Muscle layer of duodenum (tissue), 2 donors: ENCODE measurements around the gene POLE3.
"Not testable (repeated sequence)": the region's sequence is repeated elsewhere in the genome, so short reads cannot be mapped to it uniquely, and the experiment has no call there.

ENCODE experiments used
- H3K27ac ChIP-seq: one replicate; pipeline ENCODE4 v1.7.0; 2013; ENCODE audit warnings: mild to moderate bottlenecking, low read length
- H3K27me3 ChIP-seq: one replicate; pipeline ENCODE4 v1.7.0; 2013; ENCODE audit warnings: low read depth, mild to moderate bottlenecking, control low read depth, low read length
- H3K36me3 ChIP-seq, 2 donors: one replicate each; pipeline ENCODE4 v1.7.0; 2013; ENCODE audit warnings: low read length in 2 of 2, control low read depth in 1 of 2, mild to moderate bottlenecking in 1 of 2; ENCODE audit not compliant: insufficient read depth in 2 of 2, control insufficient read depth in 1 of 2
- H3K4me1 ChIP-seq, 2 donors: one replicate each; pipeline ENCODE4 v1.7.0; 2013; ENCODE audit warnings: low read length in 2 of 2, mild to moderate bottlenecking in 2 of 2, control low read depth in 1 of 2, moderate library complexity in 1 of 2; ENCODE audit not compliant: insufficient read depth in 2 of 2, control insufficient read depth in 1 of 2
- H3K4me3 ChIP-seq, 2 donors: one replicate each; pipeline ENCODE4 v1.7.0; 2013; ENCODE audit warnings: low read length in 2 of 2, low read depth in 1 of 2, mild to moderate bottlenecking in 1 of 2
- H3K9me3 ChIP-seq, 2 donors: one replicate each; pipeline ENCODE4 v1.7.0; 2013; ENCODE audit warnings: low read length in 2 of 2, control low read depth in 1 of 2, mild to moderate bottlenecking in 1 of 2; ENCODE audit not compliant: control insufficient read depth in 1 of 2
- donor health status: healthy.

The POLE3 gene

DNA sequence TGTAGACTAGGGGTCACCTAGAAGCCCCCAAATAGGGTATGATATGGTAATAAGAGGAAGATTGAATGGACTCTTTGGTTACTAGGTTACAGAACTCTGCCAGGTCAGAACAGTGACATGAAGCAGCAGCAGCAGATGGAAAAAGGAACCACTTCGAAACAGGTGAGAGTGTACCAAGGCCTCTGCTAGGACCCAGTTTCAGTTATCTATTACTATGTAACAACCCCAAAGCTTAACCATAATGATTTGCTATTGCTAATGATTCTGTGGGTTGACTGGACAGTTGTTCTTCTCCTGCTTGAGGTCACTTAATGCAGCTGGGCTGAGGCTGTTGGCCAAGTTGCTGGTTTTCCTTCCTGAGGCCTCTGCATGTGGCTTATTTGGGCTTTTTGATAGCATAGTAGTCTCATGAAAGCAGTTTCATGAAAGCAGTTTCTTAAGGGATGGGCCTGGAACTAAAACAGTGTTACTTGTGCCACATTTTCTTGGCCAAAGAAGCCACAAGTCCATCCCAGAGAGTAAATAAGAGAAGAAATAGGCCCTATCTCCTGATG lies 17.7 kb upstream of the POLE3 start:
- H3K27ac ChIP-seq = no peak overlapping the region
- H3K27me3 ChIP-seq = no peaks in the 10 kb centered on the region
- H3K9me3 ChIP-seq = no peaks in the 10 kb centered on the region
- H3K4me1 ChIP-seq = no peaks in the 10 kb centered on the region
- H3K36me3 ChIP-seq = no peaks in the 10 kb centered on the region
- no peak overlapping the region for H3K4me3 ChIP-seq

DNA sequence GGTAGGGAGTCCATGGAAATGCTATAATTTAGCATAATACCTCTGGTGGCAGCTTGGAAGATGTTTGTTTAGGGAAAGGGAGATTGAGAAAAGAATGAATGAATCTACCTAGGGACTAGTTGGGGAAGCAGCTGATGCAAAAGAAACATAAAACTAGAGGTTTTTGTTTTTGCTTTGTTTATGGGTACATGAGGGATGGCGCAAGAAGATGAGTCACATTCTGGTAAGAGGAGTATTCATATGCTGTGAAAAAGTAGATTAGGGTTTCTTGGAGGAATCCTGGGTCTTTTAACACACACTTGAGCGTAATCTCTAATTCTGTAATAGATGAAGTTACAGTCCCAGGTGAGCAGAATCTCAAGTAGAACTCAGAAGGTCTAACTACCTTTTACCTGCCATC lies 17.2 kb upstream of the POLE3 start:
- Histone ChIP-seq H3K4me3 (no peak overlapping the region), H3K27ac (no peak overlapping the region), H3K27me3 (no peaks in the 10 kb centered on the region), H3K4me1 (no peaks in the 10 kb centered on the region), H3K36me3 (no peaks in the 10 kb centered on the region), H3K9me3 (no peaks in the 10 kb centered on the region)

DNA sequence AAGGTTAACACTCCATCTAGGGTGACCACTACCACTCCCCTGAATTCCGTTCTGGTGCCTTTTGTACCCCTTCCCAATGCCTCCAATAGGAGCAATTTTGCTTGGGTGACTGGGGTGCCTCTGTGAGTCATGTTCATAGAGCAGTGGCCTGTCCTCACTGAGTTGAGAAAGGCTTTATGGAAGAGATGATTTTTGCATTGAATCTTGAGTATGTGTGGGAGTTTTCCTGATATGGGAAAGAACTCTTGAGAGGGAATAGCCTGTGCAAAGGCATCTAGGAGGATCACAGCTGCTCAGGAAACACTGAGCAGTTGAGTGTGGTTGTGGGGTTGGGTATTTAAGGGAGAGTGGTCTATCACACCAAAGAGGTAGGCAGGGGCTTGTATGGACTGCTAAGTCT lies 16.2 kb upstream of the POLE3 start:
- no peaks in the 10 kb centered on the region for H3K4me1 ChIP-seq
- no peaks in the 10 kb centered on the region for H3K27me3 ChIP-seq
- H3K36me3 ChIP-seq = no peaks in the 10 kb centered on the region
- H3K27ac ChIP-seq = no peak overlapping the region
- H3K4me3 ChIP-seq = no peak overlapping the region
- no peaks in the 10 kb centered on the region for H3K9me3 ChIP-seq

DNA sequence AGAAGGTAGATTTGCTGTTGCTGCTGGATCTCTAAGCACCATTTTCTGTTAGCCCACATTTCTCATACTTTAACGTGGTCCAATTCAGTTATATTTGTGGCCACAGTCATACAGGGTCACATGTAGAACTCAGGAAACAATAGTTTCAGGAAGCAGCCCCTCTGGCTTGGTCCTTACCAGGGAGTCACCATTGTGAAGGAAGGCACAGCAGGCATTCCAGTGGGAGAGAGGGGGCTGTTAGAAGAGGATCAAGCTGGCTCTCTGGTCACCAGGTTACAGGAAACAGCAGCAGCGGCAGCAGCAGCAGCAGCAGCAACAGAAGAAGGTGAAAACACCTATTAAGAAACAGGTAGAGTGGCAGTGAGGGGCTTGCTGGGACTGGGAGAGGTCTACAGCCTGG lies 14.6 kb upstream of the POLE3 start:
- Histone ChIP-seq H3K27ac (no peak overlapping the region), H3K27me3 (no peaks in the 10 kb centered on the region), H3K4me1 (no peaks in the 10 kb centered on the region), H3K4me3 (no peak overlapping the region), H3K9me3 (no peaks in the 10 kb centered on the region), H3K36me3 (no peaks in the 10 kb centered on the region)

DNA sequence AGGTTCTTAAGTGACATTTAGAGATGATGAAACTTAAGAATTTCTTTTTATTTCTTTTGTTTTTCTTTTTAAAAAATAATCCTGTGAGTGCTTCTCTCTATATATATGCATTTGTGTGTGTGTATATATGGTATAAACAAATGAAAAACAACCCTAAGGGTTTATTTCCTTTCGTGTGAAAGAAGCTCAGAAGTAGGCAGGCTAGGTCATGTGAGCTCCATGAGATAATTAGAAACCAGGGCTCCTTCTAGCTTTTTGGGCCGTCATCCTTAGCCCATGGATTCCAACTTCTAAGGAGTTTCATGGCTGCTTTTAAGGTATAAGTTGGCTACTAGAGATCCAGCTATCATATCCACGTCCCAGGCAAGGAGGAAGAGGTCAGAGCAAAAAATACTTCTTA lies 11.3 kb upstream of the POLE3 start:
- no peak overlapping the region for H3K4me3 ChIP-seq
- H3K27ac ChIP-seq = no peak overlapping the region
- H3K9me3 ChIP-seq = no peaks in the 10 kb centered on the region
- H3K36me3 ChIP-seq = no peaks in the 10 kb centered on the region
- no peaks in the 10 kb centered on the region for H3K27me3 ChIP-seq
- no peaks in the 10 kb centered on the region for H3K4me1 ChIP-seq

DNA sequence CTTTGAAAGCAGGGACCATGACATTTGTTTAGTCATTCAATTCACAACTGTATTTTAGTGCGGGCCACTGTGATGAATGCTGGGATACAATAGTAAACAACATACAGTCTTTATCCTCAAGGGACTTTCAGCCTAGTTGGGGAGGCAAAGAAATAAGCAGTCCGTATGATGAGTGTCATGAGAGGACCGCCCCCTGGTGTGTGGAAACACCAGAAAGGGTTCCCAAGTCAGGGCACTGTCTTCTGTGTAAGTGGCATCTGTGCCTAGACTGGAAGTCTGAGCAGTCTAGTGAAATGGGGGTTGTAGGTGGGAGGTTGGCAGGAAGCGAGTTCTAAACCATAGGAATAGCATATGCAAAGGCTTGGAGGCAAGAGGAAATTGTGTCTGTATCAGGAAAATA lies 6.9 kb upstream of the POLE3 start:
- H3K27me3 ChIP-seq = no peaks in the 10 kb centered on the region
- H3K36me3 ChIP-seq = no peaks in the 10 kb centered on the region
- no peaks in the 10 kb centered on the region for H3K4me1 ChIP-seq
- no peaks in the 10 kb centered on the region for H3K9me3 ChIP-seq
- no peak overlapping the region for H3K27ac ChIP-seq
- H3K4me3 ChIP-seq = no peak overlapping the region

DNA sequence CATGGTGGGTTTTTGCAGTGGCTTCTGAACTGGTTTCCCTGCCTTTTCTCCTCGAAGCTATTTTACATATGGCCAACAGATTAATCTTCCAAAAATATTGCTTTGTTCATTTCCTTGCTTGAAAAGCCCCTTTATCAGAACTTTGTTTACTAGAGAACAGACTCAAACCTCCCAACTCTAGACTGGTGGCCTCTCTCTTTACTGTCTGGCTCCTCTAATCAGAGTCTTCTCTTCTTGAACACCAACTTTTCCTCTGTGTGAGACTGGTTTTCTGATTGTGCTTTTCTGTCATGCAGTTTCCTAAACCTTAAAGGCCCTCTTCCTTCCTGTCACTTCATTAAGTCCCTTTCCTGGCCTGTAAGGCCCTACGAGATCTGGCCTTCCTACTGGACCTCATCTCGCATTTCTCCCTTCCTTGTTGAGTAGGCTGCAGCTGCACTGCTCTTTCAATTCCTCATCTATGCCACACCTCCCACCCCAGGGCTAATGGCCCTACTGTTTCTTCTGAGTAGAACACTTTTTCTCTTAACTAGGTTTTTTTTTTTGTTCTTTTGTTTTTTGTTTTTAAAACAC lies 5.8 kb upstream of the POLE3 start:
- Histone ChIP-seq H3K4me1 (no peaks in the 10 kb centered on the region), H3K36me3 (no peaks in the 10 kb centered on the region), H3K27me3 (no peaks in the 10 kb centered on the region), H3K9me3 (no peaks in the 10 kb centered on the region), H3K4me3 (no peak overlapping the region), H3K27ac (no peak overlapping the region)

DNA sequence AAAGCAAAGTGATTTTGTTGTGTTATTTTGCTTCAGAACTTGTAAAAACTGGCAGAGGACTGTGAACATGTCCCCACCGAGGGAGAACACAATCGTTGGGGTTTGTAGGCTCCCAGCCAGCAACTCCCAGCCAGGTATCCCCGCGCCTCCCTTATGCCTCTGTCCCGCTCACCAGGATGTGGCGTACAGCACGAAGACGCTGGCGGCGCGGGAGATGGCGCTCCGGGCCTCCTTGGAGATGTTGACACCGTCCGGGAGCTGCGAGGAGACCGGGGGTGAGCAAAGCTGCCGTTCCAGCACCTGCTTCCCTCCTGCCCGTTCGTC lies 630 bp downstream of the POLE3 start:
- Histone ChIP-seq H3K9me3 (no peaks in the 10 kb centered on the region), H3K4me3 (peak overlapping the region; percentile 97 to 99), H3K36me3 (peaks cover 13 to 26% of the 10 kb centered on the region in 2 donors), H3K27me3 (no peaks in the 10 kb centered on the region), H3K4me1 (peaks cover 4 to 21% of the 10 kb centered on the region in 2 donors), H3K27ac (peak overlapping the region; percentile 99)

DNA sequence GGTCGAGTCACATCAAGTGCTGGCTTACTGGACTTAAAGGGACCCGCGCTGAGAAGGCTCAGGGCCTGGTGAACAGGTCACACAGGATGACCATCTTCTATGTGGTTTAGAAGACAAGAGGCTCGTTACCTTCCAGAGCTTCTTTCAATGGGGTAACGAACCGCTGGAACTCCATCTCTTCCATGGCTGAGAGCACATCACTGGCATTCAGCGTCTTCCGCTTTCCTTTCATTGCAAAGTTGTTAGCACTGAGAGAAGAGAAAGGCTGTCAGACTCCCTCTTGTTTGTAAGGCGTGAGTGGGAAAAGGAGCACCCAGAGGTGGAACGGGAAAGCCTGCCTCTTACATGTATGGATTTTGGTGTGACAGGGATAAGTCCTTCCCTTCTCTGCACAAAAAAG lies 994 bp downstream of the POLE3 start:
- Histone ChIP-seq H3K36me3 (peaks cover 13 to 26% of the 10 kb centered on the region in 2 donors), H3K27ac (peak overlapping the region; percentile 99), H3K9me3 (no peaks in the 10 kb centered on the region), H3K27me3 (no peaks in the 10 kb centered on the region), H3K4me3 (peak overlapping the region; percentile 97 to 99), H3K4me1 (peaks cover 4 to 21% of the 10 kb centered on the region in 2 donors)

DNA sequence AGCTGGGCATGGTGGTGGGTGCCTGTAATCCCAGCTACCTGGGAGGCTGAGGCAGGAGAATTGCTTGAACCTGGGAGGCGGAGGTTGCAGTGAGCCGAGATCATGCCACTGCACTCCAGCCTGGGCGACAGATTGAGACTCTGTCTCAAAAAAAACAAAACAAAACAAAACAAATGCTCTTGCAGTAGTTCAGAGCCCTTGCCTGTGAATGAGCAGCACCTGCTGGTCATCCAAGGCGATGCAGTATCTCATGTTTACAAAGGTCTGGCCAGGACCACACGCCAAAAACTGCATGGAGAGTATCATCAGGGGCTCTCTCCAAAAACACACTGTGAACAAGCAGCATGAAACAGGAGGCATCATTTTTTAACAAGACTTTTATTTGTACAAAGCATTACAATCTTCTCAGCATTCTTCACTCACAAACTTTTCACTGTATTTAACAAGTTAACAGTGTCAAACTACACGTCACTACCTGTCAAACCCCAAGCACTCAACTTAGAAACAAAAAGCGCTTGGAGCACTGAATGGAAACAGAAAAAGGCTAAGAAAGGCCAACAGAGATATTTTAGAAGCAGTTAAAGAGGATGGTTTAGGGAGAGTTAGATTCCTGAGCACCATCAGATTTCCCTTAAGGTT lies 3.5 kb downstream of the POLE3 start:
- Histone ChIP-seq H3K4me1 (peaks cover 4 to 21% of the 10 kb centered on the region in 2 donors), H3K36me3 (peaks cover 13 to 26% of the 10 kb centered on the region in 2 donors)
- H3K9me3 ChIP-seq, H3K27ac ChIP-seq, H3K4me3 ChIP-seq, H3K27me3 ChIP-seq: not testable (repeated sequence)

DNA sequence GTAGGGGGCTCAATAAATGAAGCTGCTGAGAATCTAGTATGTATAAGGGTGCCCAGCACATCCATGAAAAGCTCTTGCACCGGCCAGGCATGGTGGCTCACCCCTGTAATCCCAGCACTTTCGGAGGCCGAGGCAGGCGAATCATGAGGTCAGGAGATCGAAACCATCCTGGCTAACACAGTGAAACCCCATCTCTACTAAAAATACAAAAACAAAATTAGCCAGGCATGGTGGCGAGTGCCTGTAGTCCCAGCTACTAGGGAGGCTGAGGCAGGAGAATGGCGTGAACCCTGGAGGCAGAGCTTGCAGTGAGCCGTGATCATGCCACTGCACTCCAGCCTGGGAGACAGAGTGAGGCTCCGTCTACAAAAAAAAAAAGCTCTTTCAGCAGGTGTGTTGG lies 4.1 kb downstream of the POLE3 start:
- Histone ChIP-seq H3K4me1 (peaks cover 8 to 21% of the 10 kb centered on the region in 2 donors), H3K36me3 (peaks cover 13 to 26% of the 10 kb centered on the region in 2 donors)
- H3K9me3 ChIP-seq, H3K27me3 ChIP-seq, H3K27ac ChIP-seq, H3K4me3 ChIP-seq: not testable (repeated sequence)

DNA sequence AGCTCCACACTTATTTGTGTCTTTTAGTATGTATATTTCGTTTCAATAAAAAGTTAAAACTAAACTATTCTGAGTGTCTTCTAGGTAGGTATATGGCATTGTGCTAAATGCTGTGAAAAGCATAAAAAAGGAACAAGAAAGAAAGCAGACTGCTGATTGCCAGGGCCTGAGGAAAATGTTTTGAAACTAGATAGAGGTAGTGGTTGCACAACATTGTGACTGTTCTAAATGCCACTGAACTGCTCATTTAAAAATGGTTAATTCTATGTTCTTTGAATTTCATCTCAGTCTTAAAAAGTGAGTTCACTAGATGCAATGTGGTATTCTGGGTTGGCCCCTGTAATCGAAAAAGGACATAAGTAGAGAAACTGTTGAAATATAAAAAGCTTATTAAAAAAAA lies 6.8 kb downstream of the POLE3 start:
- no peaks in the 10 kb centered on the region for H3K9me3 ChIP-seq
- H3K27ac ChIP-seq = peak overlapping the region; percentile 5
- H3K4me1 ChIP-seq = peaks cover 9 to 22% of the 10 kb centered on the region in 2 donors
- no peak overlapping the region for H3K4me3 ChIP-seq
- peaks cover 11 to 15% of the 10 kb centered on the region in 2 donors for H3K36me3 ChIP-seq
- no peaks in the 10 kb centered on the region for H3K27me3 ChIP-seq
